ENCODE results near the gene INPP5J.
"Not testable (repeated sequence)": the region's sequence is repeated elsewhere in the genome, so short reads cannot be mapped to it uniquely, and the experiment has no call there.

INPP5J gene

GRCh38 chr22:31151872-31152271 lies 29.1 kb downstream of the INPP5J start:
- DNase-seq (ENCODE audit: low read depth): no peak

GRCh38 chr22:31153357-31153756 lies 30.6 kb downstream of the INPP5J start:
- DNase-seq (ENCODE audit: low read depth): no peak

- DNase-seq (ENCODE audit: low read depth): no peak
Observed at GRCh38 chr22:31154975-31155374, 32.2 kb downstream of the INPP5J start.

GRCh38 chr22:31155422-31155821 lies 32.7 kb downstream of the INPP5J start:
- DNase-seq (ENCODE audit: low read depth): no peak

GRCh38 chr22:31160328-31160978 lies 37.7 kb downstream of the INPP5J start:
- DNase-seq (ENCODE audit: low read depth): no peak

- no peak for DNase-seq (ENCODE audit: low read depth)
Observed at GRCh38 chr22:31161386-31161785, 38.6 kb downstream of the INPP5J start.

GRCh38 chr22:31162015-31162765 lies 39.4 kb downstream of the INPP5J start:
- no peak for DNase-seq (ENCODE audit: low read depth)

GRCh38 chr22:31170971-31171370 lies 48.2 kb downstream of the INPP5J start:
- DNase-seq (ENCODE audit: low read depth): no peak

- not testable (repeated sequence) for DNase-seq (ENCODE audit: low read depth)
Observed at GRCh38 chr22:31171734-31172133, 49.0 kb downstream of the INPP5J start.

GRCh38 chr22:31173386-31174145 lies 50.8 kb downstream of the INPP5J start:
- no peak for DNase-seq (ENCODE audit: low read depth)

GRCh38 chr22:31176923-31177322 lies 54.2 kb downstream of the INPP5J start:
- DNase-seq (ENCODE audit: low read depth): no peak

- no peak for DNase-seq (ENCODE audit: low read depth)
Observed at GRCh38 chr22:31177420-31178162, 54.8 kb downstream of the INPP5J start.

GRCh38 chr22:31178859-31179258 lies 56.1 kb downstream of the INPP5J start:
- no peak for DNase-seq (ENCODE audit: low read depth)

GRCh38 chr22:31179345-31179744 lies 56.6 kb downstream of the INPP5J start:
- no peak for DNase-seq (ENCODE audit: low read depth)

GRCh38 chr22:31184015-31184414 lies 61.2 kb downstream of the INPP5J start:
- no peak for DNase-seq (ENCODE audit: low read depth)

All from stimulated activated CD8-positive, alpha-beta memory T cell treated with anti-CD3 and anti-CD28 coated beads, Interleukin-15, amount 100 ng/mL, for 1 hour (primary cell).